GM12865 (cell line): Measurements from ENCODE around the gene MARCHF2.

ENCODE experiments used
- DNase-seq: peaks from one replicate; pipeline ENCODE4 v3.0.0; 2010; ENCODE audit warnings: low read depth
- H3K4me3 ChIP-seq: 2 replicates; pipeline ENCODE4 v1.5.1; 2011; ENCODE audit warnings: mild to moderate bottlenecking, low read depth, low read length, control low read depth
- TF ChIP-seq, protein P1 (sequence below): IDR thresholded peaks from 2 replicates; pipeline ENCODE4 v1.5.1; 2011; ENCODE audit warnings: low read length, control low read depth, low read depth, inconsistent platforms; ENCODE audit not compliant: insufficient read depth; ENCODE audit errors: missing control alignments

The MARCHF2 gene

DNA sequence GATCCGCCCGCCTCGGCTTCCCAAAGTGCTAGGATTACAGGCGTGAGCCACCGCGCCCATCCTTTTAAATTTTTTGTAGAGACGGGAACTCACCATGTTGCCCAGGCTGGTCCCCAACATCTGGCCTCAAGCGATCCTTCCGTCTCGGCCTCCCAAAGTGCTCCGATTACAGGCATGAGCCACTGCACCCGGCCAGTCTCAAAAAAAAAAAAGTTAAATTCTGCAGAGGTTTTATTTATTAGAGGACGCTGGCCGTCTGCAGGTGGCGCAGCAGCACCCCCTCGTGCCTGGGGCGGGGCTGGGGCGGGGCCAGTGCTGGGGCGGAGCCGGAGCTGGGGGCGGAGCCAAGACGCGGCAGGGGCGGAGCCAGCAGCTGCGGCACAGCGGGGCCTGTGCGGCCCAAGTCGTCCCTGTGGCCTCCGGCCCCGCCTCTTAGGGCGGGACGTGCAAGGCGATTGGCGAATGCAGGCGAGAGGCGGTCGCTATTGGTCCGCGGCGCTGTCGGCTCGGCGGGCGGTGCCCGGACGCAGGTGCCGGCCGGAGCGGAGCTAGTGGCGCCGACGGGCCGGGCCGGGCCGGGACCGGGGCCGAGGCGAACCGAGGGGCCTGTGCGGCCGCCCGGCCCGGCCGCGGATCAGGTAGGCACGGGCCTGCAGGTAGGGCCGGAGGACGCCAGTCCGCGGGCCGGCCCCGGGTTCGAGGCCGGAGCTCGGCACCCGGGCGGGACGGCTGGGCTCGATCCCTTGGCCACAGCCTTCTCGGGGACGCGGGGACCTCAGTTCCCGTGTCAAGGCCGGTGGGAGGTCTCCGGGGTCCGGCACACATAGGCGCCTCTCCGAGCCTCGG is at the start of gene MARCHF2:
Gene MARCHF2, plus strand, starts transcription at position 523 of the 846 bp plus-strand sequence. CDS start 8,536 bp downstream, outside the sequence.
- H3K4me3 ChIP-seq, result peak within 1 kb of the TSS; percentile 84
- DNase-seq, result peak; percentile 99
- TF ChIP-seq, protein P1, sequence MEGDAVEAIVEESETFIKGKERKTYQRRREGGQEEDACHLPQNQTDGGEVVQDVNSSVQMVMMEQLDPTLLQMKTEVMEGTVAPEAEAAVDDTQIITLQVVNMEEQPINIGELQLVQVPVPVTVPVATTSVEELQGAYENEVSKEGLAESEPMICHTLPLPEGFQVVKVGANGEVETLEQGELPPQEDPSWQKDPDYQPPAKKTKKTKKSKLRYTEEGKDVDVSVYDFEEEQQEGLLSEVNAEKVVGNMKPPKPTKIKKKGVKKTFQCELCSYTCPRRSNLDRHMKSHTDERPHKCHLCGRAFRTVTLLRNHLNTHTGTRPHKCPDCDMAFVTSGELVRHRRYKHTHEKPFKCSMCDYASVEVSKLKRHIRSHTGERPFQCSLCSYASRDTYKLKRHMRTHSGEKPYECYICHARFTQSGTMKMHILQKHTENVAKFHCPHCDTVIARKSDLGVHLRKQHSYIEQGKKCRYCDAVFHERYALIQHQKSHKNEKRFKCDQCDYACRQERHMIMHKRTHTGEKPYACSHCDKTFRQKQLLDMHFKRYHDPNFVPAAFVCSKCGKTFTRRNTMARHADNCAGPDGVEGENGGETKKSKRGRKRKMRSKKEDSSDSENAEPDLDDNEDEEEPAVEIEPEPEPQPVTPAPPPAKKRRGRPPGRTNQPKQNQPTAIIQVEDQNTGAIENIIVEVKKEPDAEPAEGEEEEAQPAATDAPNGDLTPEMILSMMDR, result peak; percentile 63

- H3K4me3 ChIP-seq, result no peak within 1 kb of the TSS
- TF ChIP-seq, protein P1, result no peak
- no peak for DNase-seq
These were observed 49.0 kb upstream of the MARCHF2 start, which contains the start of gene ANGPTL4 for GRCh38 chr19:8363803-8364771. TSS of gene ANGPTL4 (plus strand) at chr19:8364155. CDS start at chr19:8364322, 167 bp downstream.

GRCh38 chr19:8366121-8366581 is 47.0 kb upstream of the MARCHF2 start:
- TF ChIP-seq, protein P1, result no peak
- no peak for DNase-seq

GRCh38 chr19:8366961-8367326 is 46.2 kb upstream of the MARCHF2 start:
- no peak for DNase-seq
- H3K4me3 ChIP-seq, result no peak overlapping the region
- TF ChIP-seq, protein P1, result no peak

More at GRCh38 chr19:8366121-8366581, 47.0 kb upstream of the MARCHF2 start:
- H3K4me3 ChIP-seq, result no peak overlapping the region

- no peak overlapping the region for H3K4me3 ChIP-seq
- DNase-seq, result no peak
- TF ChIP-seq, protein P1, result no peak
These were observed 45.6 kb upstream of the MARCHF2 start for GRCh38 chr19:8367327-8368001.
